H1 (cell line): ENCODE data around the gene FMNL2. TPM values are rescaled to one million over a fixed set of nuclear protein-coding genes. Genes with fewer than 3 reads are reported as not detected.

Experiments
- KDM5A ChIP-seq: fragments of 200-600 bp; IDR thresholded peaks from 2 replicates; pipeline ENCODE4 v1.7.1; 2012; ENCODE audit warnings: mild to moderate bottlenecking, low read length, inconsistent platforms, mixed read lengths
- NRF1 ChIP-seq: IDR thresholded peaks from 2 replicates; pipeline ENCODE4 v1.6.1; 2011; ENCODE audit warnings: mild to moderate bottlenecking, low read depth, low read length, improper control_type of control experiment
- polyA plus RNA-seq, 7 experiments: library from polyadenylated mRNA; depleted of rRNA in 3 of 7; stranded (reverse) in 5 of 7; unstranded in 2 of 7; fragments of >200 nt in 5 of 7; fragments of 200-250 nt in 2 of 7; gene quantifications; 1 replicate in 5 of 7; 2 replicates in 1 of 7; 4 replicates in 1 of 7; pipeline versions ENCODE4 v1.2.1 to v1.2.3, GENCODE V29; 2011 to 2013; ENCODE audit warnings: missing spikeins in 2 of 7, mixed read lengths in 2 of 7
- total RNA-seq: library from RNA; stranded (reverse); fragmentation: NEBNext Ultra II Directional; extraction: Animal tissue kit (Norgen Biotek cat#: 25700); gene quantifications from 2 replicates; pipeline ENCODE4 v1.2.1, GENCODE V29; 2021

FMNL2 gene
- total and polyA plus RNA-seq, 2 of the 8 experiments (the other 6 are each of a cell fraction or from before 2014, with no cell fraction given): 15.5 to 45.1 TPM

GRCh38 chr2:152420363-152420762, 85.4 kb downstream of the FMNL2 start (continued):
- TF ChIP-seq NRF1: no peak
- TF ChIP-seq KDM5A: no peak
